ENCODE measurements around the gene CDC6.

The CDC6 gene, protein sequence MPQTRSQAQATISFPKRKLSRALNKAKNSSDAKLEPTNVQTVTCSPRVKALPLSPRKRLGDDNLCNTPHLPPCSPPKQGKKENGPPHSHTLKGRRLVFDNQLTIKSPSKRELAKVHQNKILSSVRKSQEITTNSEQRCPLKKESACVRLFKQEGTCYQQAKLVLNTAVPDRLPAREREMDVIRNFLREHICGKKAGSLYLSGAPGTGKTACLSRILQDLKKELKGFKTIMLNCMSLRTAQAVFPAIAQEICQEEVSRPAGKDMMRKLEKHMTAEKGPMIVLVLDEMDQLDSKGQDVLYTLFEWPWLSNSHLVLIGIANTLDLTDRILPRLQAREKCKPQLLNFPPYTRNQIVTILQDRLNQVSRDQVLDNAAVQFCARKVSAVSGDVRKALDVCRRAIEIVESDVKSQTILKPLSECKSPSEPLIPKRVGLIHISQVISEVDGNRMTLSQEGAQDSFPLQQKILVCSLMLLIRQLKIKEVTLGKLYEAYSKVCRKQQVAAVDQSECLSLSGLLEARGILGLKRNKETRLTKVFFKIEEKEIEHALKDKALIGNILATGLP

DNA sequence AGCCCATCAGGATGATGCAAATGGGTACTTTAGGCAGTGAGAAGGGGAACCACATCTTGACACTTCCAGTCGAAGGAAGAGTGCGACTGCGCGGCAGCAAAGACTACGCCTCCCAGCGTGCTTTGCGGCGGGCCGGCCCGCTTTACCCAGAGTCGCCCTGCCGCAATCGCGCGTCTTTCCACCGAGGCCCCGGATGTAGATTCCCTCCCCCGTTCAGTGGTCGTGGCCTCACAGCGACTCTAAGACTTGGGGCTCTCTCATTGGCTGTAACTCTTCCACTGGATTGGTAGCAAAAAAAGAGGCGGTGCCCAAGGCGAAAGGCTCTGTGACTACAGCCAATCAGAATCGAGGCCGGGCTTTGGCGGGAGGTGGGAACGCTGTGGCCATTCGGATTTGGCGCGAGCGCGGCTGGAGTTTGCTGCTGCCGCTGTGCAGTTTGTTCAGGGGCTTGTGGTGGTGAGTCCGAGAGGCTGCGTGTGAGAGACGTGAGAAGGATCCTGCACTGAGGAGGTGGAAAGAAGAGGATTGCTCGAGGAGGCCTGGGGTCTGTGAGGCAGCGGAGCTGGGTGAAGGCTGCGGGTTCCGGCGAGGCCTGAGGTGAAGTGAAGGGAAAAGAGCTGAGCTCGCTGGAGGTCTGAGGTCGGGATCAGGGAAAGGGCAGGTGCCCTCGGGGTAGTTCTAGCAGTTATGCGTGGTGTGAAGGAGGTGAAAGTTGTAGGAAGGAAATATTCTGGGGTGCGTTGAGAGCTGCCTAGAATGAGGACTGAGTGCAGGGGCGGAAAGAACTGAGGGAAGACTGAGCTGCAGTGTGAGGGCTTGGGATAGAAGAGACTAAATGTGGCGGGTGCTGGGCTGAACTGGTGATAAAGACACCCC lies at the start of gene CDC6:
Gene CDC6 (plus strand): TSS at position 386 of the 876 bp plus-strand sequence. CDS start 1,542 bp downstream, outside the sequence.
- Mint-ChIP-seq H3K4me3 (peak within 1 kb of the TSS; percentile 96), H3K9me3 (no peaks in the 10 kb centered on the region), H3K27me3 (ENCODE audit: low read depth) (no peaks in the 10 kb centered on the region), H3K36me3 (ENCODE audit: low read depth) (peaks cover 27% of the 10 kb centered on the region), H3K27ac (peak within 1 kb of the TSS; percentile 97), H3K4me1 (ENCODE audit: low read depth) (peaks cover 40% of the 10 kb centered on the region)
- DNase-seq (ENCODE audit: low spot score), result peak; percentile 99

DNA sequence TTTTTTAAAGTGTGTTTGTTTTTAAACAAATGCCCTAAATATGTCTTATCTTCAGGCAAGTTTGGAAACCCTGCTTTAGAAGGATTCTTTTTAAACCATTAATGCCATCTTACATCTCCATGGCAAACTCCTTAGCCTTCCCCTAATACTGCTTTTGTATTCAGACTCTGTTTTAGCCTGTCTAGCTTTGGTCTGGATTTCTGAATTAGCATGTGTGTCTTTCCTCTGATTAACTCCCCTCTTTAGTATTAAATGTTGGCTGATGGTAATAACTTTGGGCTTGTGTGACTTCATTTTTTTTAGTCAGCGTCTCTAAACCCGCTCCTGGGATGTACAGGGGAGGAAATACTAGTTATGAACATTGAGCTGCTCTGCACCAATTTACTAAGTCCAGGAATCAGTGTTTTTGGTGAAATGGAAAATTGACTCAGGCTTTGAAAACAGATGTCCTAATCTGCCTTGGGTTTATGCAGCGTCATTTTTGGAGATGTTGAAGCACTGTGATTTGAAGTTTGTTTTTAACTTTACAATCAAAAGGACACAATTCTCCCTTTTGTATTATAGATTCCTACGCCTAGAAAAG lies 46.3 kb upstream of the CDC6 start:
- Mint-ChIP-seq H3K9me3 (no peaks in the 10 kb centered on the region), H3K27ac (no peak overlapping the region), H3K36me3 (ENCODE audit: low read depth) (peaks cover 7% of the 10 kb centered on the region), H3K4me3 (no peak overlapping the region), H3K27me3 (ENCODE audit: low read depth) (no peaks in the 10 kb centered on the region), H3K4me1 (ENCODE audit: low read depth) (peaks cover 7% of the 10 kb centered on the region)
- no peak for DNase-seq (ENCODE audit: low spot score)

- Mint-ChIP-seq H3K27ac (no peak overlapping the region), H3K4me3 (no peak overlapping the region), H3K4me1 (ENCODE audit: low read depth) (peaks cover 7% of the 10 kb centered on the region), H3K9me3 (no peaks in the 10 kb centered on the region), H3K27me3 (ENCODE audit: low read depth) (no peaks in the 10 kb centered on the region), H3K36me3 (ENCODE audit: low read depth) (peaks cover 7% of the 10 kb centered on the region)
- DNase-seq (ENCODE audit: low spot score), result no peak
These were observed 44.9 kb upstream of the CDC6 start for GRCh38 chr17:40242774-40243173.

DNA sequence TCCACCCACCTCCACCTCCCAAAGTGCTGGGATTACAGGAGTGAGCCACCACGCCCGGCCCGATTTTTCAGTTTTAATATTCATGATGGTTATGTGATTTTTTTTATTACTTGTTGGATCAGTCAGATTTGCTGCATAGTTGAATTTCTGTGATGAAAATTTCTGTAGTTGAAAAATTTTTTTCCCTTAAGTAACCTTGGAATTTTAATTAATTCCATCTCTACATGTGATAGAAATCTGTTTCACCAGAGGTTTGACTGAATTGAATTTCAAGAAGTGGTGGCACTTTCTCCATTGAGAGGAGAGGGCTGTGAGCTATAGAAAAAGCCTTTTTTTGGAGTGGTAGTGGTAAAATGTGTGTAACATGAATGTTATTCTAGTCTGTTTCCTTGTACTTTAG lies 43.9 kb upstream of the CDC6 start:
- Mint-ChIP-seq H3K4me1 (ENCODE audit: low read depth) (peaks cover 7% of the 10 kb centered on the region), H3K4me3 (no peak overlapping the region), H3K27me3 (ENCODE audit: low read depth) (no peaks in the 10 kb centered on the region), H3K9me3 (no peaks in the 10 kb centered on the region), H3K27ac (no peak overlapping the region), H3K36me3 (ENCODE audit: low read depth) (peaks cover 6% of the 10 kb centered on the region)
- no peak for DNase-seq (ENCODE audit: low spot score)

GRCh38 chr17:40244255-40244654 lies 43.4 kb upstream of the CDC6 start:
- no peak for DNase-seq (ENCODE audit: low spot score)
- Mint-ChIP-seq H3K27me3 (ENCODE audit: low read depth) (no peaks in the 10 kb centered on the region), H3K4me3 (no peak overlapping the region), H3K27ac (no peak overlapping the region), H3K9me3 (no peaks in the 10 kb centered on the region), H3K36me3 (ENCODE audit: low read depth) (peaks cover 6% of the 10 kb centered on the region), H3K4me1 (ENCODE audit: low read depth) (peaks cover 7% of the 10 kb centered on the region)

GRCh38 chr17:40247926-40248495 lies 39.7 kb upstream of the CDC6 start:
- no peak for DNase-seq (ENCODE audit: low spot score)
- Mint-ChIP-seq H3K27ac (no peak overlapping the region), H3K9me3 (no peaks in the 10 kb centered on the region), H3K27me3 (ENCODE audit: low read depth) (no peaks in the 10 kb centered on the region), H3K4me3 (no peak overlapping the region), H3K36me3 (ENCODE audit: low read depth) (peaks cover 7% of the 10 kb centered on the region), H3K4me1 (ENCODE audit: low read depth) (peaks cover 2% of the 10 kb centered on the region)

DNA sequence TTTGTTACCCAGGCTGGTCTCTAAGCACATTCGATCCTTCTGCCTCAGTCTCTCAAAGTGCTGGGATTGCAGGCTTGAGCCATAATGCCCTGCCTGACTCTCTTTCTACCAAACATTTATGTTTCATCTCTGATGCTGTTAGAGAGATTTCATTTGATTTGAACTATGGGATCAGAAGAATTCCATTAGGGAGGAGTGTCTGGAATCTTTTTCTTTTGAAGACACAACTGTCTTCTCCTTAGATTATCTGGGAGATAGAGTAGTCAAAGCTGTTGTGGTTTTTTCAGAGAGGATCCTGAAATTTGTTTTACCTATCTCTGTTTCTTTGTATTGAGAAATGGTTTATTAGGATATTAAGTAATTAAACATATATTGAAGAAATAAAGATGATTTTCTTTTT lies 39.2 kb upstream of the CDC6 start:
- no peak for DNase-seq (ENCODE audit: low spot score)
- H3K9me3 Mint-ChIP-seq, result no peaks in the 10 kb centered on the region
- H3K4me3 Mint-ChIP-seq, result no peak overlapping the region
- no peak overlapping the region for H3K27ac Mint-ChIP-seq
- H3K36me3 Mint-ChIP-seq (ENCODE audit: low read depth), result peaks cover 6% of the 10 kb centered on the region
- no peaks in the 10 kb centered on the region for H3K27me3 Mint-ChIP-seq (ENCODE audit: low read depth)
- no peaks in the 10 kb centered on the region for H3K4me1 Mint-ChIP-seq (ENCODE audit: low read depth)

GRCh38 chr17:40251576-40251975 lies 36.1 kb upstream of the CDC6 start:
- DNase-seq (ENCODE audit: low spot score), result no peak
- no peaks in the 10 kb centered on the region for H3K4me1 Mint-ChIP-seq (ENCODE audit: low read depth)
- no peak overlapping the region for H3K4me3 Mint-ChIP-seq
- H3K27me3 Mint-ChIP-seq (ENCODE audit: low read depth), result no peaks in the 10 kb centered on the region
- H3K27ac Mint-ChIP-seq, result no peak overlapping the region
- peaks cover 4% of the 10 kb centered on the region for H3K36me3 Mint-ChIP-seq (ENCODE audit: low read depth)
- no peaks in the 10 kb centered on the region for H3K9me3 Mint-ChIP-seq

DNA sequence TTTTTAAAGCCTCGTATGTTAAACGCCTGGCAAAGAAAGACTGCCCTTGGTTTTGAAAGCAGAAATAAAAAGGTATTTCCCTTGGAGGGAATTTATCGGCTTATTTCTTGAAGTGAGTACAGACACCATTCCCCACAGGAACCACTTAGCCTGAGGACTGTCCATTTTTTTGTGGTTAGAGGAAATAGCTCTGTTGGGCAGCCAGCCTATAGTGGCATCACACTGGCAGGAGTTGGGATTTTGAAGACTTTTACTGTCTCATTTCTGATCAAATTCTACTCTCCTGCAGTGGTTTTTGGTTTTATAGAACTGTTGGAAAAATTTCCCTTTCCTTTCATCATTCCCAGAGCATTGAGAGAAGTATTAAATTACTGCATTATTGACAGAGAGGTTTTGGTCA lies 34.1 kb upstream of the CDC6 start:
- Mint-ChIP-seq H3K4me1 (ENCODE audit: low read depth) (no peaks in the 10 kb centered on the region), H3K9me3 (no peaks in the 10 kb centered on the region), H3K27ac (no peak overlapping the region), H3K4me3 (no peak overlapping the region), H3K27me3 (ENCODE audit: low read depth) (no peaks in the 10 kb centered on the region), H3K36me3 (ENCODE audit: low read depth) (peaks cover 11% of the 10 kb centered on the region)
- no peak for DNase-seq (ENCODE audit: low spot score)

DNA sequence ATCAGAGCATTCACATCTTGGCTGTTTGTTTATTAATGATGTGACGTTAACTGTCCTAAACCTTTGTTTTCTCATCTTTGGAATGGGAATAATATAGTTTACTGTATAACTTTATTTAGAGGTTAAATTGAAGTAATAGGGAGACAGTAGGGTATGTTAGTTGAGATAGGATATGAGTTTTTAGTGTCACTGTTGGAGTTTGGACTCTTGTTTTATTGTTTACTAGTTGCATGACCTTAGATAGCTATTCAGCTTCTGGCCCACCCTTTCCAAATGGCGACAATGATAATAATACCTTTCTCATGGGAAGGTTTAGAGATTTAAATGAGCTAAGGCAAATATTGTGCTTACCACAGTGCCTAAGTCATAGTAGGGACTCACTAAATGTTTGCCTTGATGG lies 28.2 kb upstream of the CDC6 start:
- Mint-ChIP-seq H3K4me1 (ENCODE audit: low read depth) (no peaks in the 10 kb centered on the region), H3K9me3 (no peaks in the 10 kb centered on the region), H3K27ac (no peak overlapping the region), H3K27me3 (ENCODE audit: low read depth) (no peaks in the 10 kb centered on the region), H3K36me3 (ENCODE audit: low read depth) (peaks cover 30% of the 10 kb centered on the region), H3K4me3 (no peak overlapping the region)
- no peak for DNase-seq (ENCODE audit: low spot score)

GRCh38 chr17:40260528-40260927 lies 27.2 kb upstream of the CDC6 start:
- no peak overlapping the region for H3K27ac Mint-ChIP-seq

GRCh38 chr17:40264458-40265185 lies 23.1 kb upstream of the CDC6 start:
- H3K27me3 Mint-ChIP-seq (ENCODE audit: low read depth), result no peaks in the 10 kb centered on the region
- H3K4me1 Mint-ChIP-seq (ENCODE audit: low read depth), result no peaks in the 10 kb centered on the region
- H3K27ac Mint-ChIP-seq, result no peak overlapping the region
- H3K36me3 Mint-ChIP-seq (ENCODE audit: low read depth), result peaks cover 17% of the 10 kb centered on the region
- no peak for DNase-seq (ENCODE audit: low spot score)
- H3K9me3 Mint-ChIP-seq, result no peaks in the 10 kb centered on the region
- H3K4me3 Mint-ChIP-seq, result no peak overlapping the region

More at GRCh38 chr17:40260528-40260927, 27.2 kb upstream of the CDC6 start:
- no peaks in the 10 kb centered on the region for H3K9me3 Mint-ChIP-seq
- DNase-seq (ENCODE audit: low spot score), result no peak
- no peaks in the 10 kb centered on the region for H3K4me1 Mint-ChIP-seq (ENCODE audit: low read depth)
- peaks cover 30% of the 10 kb centered on the region for H3K36me3 Mint-ChIP-seq (ENCODE audit: low read depth)
- H3K4me3 Mint-ChIP-seq, result no peak overlapping the region
- H3K27me3 Mint-ChIP-seq (ENCODE audit: low read depth), result no peaks in the 10 kb centered on the region

DNA sequence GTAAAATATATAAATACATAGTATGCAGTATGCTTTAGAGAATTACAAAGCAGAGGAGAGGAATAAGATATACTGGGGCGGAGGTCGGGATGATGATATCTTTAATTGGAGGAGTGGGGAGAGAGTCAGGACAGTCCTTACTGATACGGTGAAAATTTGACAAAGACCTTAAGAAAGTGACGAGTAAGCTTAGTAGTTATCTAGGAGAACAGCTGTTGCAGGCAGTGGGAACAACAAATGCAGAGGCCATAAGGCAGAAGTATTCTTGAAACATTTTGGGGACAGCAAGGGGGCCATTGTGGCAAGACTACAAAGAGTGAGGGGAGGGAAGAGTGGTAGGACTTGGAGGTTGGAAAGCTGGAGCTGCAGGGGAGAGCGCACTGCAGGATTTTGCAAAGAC lies 22.3 kb upstream of the CDC6 start:
- H3K4me1 Mint-ChIP-seq (ENCODE audit: low read depth), result no peaks in the 10 kb centered on the region
- peaks cover 17% of the 10 kb centered on the region for H3K36me3 Mint-ChIP-seq (ENCODE audit: low read depth)
- DNase-seq (ENCODE audit: low spot score), result no peak
- H3K9me3 Mint-ChIP-seq, result no peaks in the 10 kb centered on the region
- no peak overlapping the region for H3K4me3 Mint-ChIP-seq
- H3K27ac Mint-ChIP-seq, result no peak overlapping the region
- H3K27me3 Mint-ChIP-seq (ENCODE audit: low read depth), result no peaks in the 10 kb centered on the region
